ELR (cell line): ENCODE data around the gene SPINK8.
"Not testable (repeated sequence)": the region's sequence is repeated elsewhere in the genome, so short reads cannot be mapped to it uniquely, and the experiment has no call there.

ENCODE experiments used
- DNase-seq: peaks from one replicate; pipeline ENCODE4 v3.0.0-alpha.2; 2015; ENCODE audit warnings: low read depth

The SPINK8 gene

GRCh38 chr3:48333346-48334245, at the start of gene SPINK8:
SPINK8 (minus strand) TSS chr3:48333661; CDS start chr3:48328341, 5,320 bp downstream.
- not testable (repeated sequence) for DNase-seq

DNA sequence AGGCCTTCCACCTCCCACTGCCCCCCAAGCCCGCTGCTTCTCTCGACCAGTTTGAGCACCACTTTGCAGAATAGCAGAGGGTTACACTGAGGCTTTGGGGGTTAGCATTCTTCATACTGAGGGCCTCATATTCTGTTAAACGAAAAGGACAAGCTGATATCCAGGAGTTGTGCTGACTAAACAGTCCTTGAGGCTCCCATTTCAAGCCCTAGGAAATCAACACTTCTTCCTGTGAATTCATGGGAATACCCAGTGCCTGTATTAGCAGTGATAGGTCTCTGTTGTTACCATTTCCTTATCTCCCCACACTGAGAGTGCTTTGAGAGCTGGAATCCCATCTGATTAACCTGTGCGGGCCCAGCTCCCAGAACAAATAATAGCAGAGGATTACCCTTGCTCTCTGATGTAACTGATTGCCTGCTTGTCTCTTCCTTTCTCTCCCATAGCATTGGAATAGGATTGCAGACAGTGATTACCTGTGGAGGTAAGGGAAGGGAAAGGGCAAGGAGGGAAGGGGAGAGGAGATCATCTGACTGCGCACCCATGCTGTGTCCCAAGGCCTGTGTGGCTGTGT, 39.5 kb upstream of the SPINK8 start:
- DNase-seq = no peak

DNA sequence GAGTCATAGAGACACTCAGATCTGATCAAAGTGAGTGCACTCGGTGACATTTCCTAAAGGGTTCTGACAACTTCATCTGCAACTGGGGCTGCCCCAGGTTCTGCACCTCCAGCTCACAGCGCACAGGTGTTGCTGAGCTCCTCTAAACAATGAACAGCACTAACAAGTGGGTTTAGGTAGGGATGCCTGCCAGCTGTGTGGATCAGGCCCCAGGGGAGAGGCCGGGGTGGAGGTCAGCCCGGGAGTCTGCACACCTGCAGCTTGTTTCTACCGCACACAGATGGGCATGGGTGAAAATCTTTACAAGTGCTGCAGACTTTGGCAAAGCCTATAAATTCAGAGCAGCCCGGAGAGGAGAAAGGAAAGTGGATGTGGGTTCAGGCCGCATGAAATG, 38.9 kb upstream of the SPINK8 start:
- DNase-seq = no peak

- DNase-seq = no peak
Observed at GRCh38 chr3:48371651-48372376, 38.4 kb upstream of the SPINK8 start, which contains the start of gene FBXW12. FBXW12 (plus strand) TSS chr3:48372219; CDS start chr3:48372768, 549 bp downstream.

DNA sequence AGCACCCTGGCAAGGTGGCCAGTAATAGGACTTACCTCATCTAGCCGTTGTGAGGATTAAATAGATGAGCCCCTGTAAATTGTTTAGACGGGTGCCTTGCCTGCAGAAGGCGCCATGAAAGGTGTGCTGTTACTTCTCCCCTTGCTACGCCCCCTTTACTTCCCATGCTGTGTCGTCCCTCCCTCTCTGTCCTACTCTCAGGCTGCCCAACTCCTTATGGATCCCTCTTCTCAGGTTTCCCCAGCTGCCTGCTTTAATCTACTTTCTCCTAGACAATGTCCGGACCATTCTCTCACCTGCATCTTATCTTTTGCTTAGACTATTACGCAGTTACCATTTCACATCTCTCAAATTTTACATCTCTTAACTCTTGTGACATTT, 36.9 kb upstream of the SPINK8 start:
- no peak for DNase-seq

- DNase-seq = no peak
Observed at GRCh38 chr3:48369693-48370332, 36.4 kb upstream of the SPINK8 start.

GRCh38 chr3:48367201-48367600, 33.7 kb upstream of the SPINK8 start:
- DNase-seq = no peak

DNA sequence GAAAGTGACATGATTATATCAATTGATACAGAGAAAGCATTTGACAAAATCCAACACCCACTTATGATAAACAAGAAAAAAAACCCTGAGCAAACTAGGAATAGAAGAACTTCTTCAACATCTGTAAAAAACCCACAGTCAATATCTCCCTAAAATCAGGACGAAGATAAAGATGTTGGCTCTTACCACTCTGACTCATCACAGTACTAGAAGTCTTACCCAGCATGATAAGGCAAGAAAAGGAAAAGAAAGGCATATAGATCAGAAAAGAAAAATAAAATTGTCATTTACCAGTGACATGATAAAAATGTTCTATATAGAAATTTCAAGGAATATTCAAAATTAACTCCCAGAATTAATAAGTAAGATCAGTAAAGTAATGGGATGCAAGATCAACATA, 31.4 kb upstream of the SPINK8 start:
- no peak for DNase-seq

- no peak for DNase-seq
Observed at GRCh38 chr3:48361928-48362327, 28.5 kb upstream of the SPINK8 start.

DNA sequence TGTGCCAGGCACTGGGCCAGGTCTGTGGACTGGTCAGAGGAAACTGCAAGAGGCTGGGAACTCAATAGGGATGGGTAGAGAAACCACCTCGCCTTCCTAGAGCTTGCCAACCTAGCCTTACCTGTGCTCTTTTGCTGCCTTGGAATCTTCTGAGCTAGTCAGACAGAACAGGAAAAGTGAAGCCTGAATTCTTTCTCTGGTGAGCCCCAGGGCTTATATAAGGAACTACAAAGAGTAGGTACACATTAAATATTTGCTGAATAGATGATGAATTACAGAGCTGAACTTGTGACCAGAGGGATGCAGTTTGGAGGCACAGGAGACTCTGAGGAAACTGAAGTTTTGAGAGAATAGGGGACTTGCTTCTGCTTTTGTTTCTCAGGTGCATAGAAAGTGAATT, 23.0 kb upstream of the SPINK8 start:
- no peak for DNase-seq

GRCh38 chr3:48353987-48354386, 20.5 kb upstream of the SPINK8 start:
- no peak for DNase-seq

GRCh38 chr3:48352546-48352945, 19.1 kb upstream of the SPINK8 start:
- DNase-seq = no peak

GRCh38 chr3:48347500-48347899, 14.0 kb upstream of the SPINK8 start:
- peak; percentile 36 for DNase-seq

DNA sequence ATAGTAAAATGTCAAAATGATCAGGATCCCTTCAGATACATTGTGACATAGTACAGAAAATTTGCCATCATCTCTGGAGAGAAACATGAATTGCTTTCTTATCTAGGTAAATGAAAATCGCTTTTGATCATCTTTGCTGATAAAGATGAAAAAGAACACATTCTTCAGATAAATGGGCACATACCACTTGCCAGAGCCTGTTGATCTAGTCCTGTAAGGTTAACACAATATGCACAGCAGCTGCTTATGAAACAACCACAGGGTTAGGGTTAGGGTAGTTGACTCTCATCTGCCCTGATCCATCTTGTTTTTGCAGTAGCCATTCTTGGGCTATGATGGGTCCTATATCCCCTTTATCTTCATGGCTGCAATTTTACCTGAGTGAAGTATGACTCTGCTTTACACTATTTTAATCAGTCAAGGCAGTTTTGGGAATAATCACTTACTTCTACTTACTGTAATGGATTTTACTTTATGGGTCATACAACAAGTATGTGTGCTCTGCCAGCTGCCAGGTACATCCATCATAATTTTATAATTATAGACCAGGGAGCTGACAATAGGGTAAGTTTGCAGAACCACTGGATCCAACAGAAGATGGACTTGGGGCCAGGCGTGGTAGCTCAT, 12.6 kb upstream of the SPINK8 start:
- no peak for DNase-seq

- DNase-seq = no peak
Observed at GRCh38 chr3:48344867-48345507, 11.5 kb upstream of the SPINK8 start.

GRCh38 chr3:48343432-48343831, 10.0 kb upstream of the SPINK8 start:
- no peak for DNase-seq

GRCh38 chr3:48338635-48339034, 5.2 kb upstream of the SPINK8 start:
- no peak for DNase-seq

DNA sequence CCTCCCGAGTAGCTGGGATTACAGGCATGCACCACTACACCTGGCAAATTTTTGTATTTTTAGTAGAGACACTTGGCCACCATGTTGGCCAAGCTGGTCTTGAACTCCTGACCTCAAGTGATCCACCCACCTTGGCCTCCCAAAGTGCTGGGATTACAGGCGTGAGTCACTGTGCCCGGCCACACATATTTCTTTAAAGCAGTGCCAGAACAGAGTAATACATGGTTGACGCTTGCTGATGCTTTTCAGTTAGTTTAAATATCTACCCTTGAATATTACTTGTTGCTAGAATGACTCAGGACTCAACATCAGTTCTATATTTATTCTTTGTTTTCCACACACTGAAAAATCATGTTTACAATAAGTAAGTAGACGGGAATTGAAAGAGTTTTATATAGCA, 4.1 kb upstream of the SPINK8 start:
- not testable (repeated sequence) for DNase-seq

DNA sequence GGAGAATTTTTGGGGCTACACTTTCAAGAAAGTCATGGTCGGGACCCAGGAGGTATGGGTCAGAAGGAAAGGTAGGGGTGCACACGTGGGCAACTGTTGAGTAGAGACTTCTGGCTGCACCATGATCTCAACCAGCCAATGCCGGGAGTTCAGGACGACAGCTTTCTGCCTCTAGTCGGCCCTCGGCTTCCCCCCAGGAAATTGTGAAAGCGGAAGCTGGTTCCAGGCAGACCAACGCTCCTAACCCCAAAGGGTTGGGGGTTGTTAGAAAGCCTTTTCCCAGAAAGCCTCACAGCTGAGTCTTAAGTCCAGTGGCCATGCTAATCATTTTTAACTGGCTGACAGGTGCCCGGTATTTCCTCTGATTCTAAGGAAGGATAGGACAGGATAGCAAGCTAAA, 1.8 kb upstream of the SPINK8 start:
- not testable (repeated sequence) for DNase-seq

DNA sequence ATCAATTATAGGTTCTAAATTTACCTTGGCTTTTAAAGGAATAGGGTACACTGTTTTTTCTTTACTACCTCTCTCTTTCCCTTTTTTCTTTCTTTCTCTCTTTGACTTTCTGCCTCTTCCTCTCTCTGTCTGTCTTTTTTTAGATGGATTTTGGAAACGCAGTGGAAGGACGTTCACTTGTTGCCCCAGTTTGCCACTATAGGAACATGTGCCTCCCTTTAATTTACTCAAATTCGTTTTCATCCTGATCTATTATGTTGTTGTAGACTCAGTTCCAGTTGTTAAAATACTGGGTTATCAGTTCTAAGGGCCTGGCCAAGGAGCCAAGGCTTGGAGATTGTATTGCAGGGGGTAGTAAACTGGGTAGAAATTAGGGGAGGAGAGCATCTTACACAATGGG, 1.1 kb upstream of the SPINK8 start:
- DNase-seq = no peak

GRCh38 chr3:48331706-48332435, 1.6 kb downstream of the SPINK8 start:
- not testable (repeated sequence) for DNase-seq
